Lower leg skin (tissue), 3 donors: ENCODE results near the gene CES3.

Experiments
- CTCF ChIP-seq, 3 donors: fragments of 450-650 bp; IDR thresholded peaks; one replicate each; pipeline ENCODE4 v1.5.1; 2016; ENCODE audit warnings: antibody characterized with exemption in 3 of 3, mild to moderate bottlenecking in 3 of 3, moderate library complexity in 2 of 3
- POLR2A ChIP-seq, 2 donors: fragments of 450-650 bp; IDR thresholded peaks; one replicate each; pipeline ENCODE4 v1.6.1; 2016 to 2017; ENCODE audit warnings: antibody characterized with exemption in 2 of 2, mild to moderate bottlenecking in 1 of 2, moderate library complexity in 1 of 2

DNA sequence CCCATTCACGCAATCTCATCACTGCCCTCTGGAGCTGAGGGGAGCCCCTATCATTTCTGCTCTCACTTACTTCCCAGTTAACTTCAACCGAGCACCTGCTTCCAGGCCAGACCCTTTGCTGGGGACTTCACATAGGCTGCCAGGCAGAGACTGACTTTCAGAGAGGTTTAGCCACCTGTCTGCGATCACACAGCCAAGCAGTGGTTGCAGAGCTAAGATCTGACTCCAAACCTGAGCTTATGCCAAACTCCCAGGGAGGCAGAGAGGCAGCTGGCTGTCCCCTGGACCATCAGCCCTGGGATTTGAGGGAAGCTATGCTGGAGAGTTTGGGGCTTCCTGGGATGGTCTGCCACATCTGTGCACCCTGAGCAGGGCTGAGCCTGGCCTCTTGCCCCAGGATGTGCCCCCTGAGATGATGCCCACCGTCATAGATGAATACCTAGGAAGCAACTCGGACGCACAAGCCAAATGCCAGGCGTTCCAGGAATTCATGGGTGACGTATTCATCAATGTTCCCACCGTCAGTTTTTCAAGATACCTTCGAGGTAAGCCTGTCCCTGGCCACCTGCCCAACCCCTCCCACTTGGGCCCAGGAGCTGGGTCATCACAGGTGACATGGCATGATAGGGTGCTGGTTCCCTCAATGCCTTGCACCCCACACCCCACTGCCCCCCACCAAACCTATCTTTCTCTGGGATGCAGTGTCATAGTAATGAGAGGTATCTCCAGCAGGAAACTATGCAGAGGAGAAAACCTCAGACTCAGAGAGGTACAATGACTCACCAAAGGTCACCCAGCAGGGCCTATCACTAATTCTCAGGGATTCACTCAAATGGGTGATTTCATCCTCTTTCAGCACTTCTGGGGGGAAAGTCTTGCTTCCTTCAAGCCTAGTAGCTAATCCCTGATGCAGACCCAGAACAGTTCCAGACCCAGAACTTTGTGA is 10.0 kb downstream of the CES3 start:
- TF ChIP-seq POLR2A (IDR thresholded peaks at IDR 0.05) (no peak), CTCF (IDR thresholded peaks at IDR 0.05) (no peak)
